H54 (cell line): ENCODE data around the gene CKMT1B.
"Not testable (repeated sequence)": the region's sequence is repeated elsewhere in the genome, so short reads cannot be mapped to it uniquely, and the experiment has no call there.

Experiments
- DNase-seq: peaks from one replicate; pipeline ENCODE4 v3.0.0; 2011; ENCODE audit warnings: low spot score, mixed read lengths; ENCODE audit not compliant: insufficient read length
- FAIRE-seq: peaks from 3 replicates; lab custom pipeline; 2011; peaks lifted over from hg19 to GRCh38; lab: Jason Lieb, UNC
- POLR2A ChIP-seq: IDR thresholded peaks from 2 replicates; pipeline ENCODE4 v1.6.1; 2011; ENCODE audit warnings: low read depth, mild to moderate bottlenecking, low read length

The CKMT1B gene

DNA sequence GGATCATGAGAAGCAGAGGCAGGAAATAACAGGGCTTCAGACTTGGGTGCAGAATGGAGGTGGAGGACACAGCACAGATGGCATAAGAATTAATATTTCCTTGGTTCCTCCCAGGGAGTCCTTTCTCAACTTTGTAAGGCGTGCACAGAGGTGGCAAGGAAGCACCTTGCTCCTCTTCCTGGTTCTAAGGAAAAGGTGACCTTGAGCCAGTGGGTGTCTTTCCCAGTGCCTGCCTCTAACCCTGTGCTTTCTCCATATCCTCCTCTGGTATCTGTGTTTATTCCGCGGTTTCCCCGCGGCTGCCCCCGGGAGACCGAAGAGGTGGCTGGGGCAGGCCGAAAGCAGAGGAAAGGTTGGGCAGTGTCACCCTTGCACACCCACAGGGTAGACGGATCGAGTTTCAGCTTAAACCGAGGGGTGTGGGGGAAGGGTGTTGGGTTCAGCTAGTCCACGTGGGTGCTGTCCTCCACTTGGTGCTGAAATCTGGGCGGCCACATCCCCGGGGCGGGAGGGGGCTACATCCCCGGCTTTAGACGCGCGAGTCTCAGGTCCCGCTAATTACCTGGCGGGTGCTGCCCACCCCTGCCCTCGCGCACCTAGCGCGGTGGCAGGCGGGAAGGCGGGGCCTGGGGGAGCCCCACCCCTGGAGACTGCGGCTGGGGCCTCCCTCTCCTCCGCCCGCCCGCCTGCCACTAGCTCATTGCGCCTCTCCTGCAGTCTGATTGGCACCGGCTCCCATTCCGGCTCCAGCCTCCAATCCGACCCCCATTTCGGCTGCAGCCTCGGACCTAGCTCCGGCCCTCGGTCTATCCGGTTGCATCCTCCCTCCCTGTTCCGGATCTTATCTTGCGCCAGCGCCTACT is at the start of gene CKMT1B:
CKMT1B (plus strand) TSS at position 700 of the 863 bp plus-strand sequence. CDS start 192 bp downstream, outside the sequence.
- not testable (repeated sequence) for FAIRE-seq, DNase-seq

- no peak for TF ChIP-seq POLR2A
- DNase-seq: no peak
- FAIRE-seq: no peak
Observed at GRCh38 chr15:43544266-43544665, 49.6 kb upstream of the CKMT1B start.

DNA sequence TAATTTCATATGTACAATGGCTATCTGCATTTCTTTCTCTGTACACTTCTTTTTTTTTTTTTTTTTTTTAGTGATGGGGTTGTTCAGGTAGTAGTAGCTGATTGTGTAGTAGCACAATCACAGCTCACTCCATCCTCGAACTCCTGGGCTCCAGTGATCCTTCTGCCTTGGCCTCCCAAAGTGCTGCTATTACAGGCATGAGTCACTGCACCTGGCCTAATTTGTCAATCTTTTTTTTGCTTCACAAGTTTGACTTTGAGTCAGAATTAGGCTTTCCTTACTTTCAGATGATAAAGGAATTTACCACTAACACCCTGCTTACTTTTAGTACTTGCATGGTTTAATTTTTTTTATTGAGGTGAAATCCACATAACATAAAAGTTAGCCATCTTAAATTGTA is 48.4 kb upstream of the CKMT1B start:
- no peak for TF ChIP-seq POLR2A
- FAIRE-seq: peak; percentile 52
- DNase-seq: no peak

DNA sequence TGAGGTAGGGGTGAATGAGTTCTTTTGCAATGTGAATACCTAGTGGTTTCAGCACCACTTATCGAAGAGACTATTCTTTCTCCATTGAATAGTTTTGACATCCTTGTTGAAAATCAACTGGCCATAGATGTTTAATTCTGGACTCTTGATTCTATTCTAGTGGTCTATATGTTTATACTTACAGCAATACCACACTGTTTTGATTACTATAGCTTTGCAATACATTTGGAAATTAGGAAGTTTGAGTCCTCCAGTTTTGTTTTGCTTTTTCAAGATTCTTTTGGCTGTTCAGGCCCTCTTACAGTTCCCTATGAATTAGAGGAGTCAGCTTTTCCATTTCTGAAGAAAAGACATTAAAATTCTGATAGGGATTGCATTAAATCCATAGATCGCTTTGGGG is 46.3 kb upstream of the CKMT1B start:
- FAIRE-seq: no peak
- no peak for DNase-seq
- TF ChIP-seq POLR2A: no peak

DNA sequence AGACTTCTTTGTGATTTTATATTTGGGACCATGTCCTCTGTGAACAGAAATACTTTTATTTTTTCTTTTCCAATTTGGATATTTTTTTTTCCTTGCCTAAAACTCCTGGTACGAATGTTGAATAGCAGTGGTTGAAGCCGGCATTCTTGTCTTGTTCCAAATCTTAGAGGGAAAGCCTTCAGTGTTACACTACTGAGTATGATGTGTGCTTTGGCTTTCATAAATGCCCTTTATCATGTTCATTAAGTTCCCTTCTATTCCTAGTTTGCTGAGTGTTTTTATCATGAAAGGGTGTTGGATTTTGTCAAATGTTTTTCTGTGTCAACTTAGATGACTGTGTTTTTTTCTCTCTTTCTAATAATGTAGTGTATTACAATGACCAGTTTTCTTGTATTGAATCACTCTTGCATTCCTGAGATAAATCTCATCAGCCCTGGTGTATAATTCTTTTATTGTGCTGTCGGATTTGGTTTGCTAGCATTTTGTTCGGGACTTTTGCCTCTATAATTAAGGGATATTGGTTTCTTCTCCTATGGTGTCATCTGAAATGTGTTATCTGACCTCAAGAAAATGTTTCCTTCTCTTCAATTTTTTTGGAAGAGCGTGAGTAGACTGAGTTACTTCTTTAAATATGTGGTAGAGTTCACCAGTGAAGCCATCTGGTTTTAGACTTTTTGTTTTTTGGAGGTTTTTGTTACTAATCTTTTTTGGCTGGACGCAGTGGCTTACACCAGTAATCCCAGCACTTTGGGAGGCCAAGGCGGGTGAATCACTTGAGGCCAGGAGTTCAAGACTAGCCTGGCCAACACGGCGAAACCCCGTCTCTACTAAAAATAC is 43.1 kb upstream of the CKMT1B start:
- TF ChIP-seq POLR2A: no peak
- DNase-seq: no peak
- peak; percentile 76 for FAIRE-seq

- no peak for TF ChIP-seq POLR2A
- FAIRE-seq (no peak), DNase-seq (no peak)
Observed at GRCh38 chr15:43552256-43552655, 41.6 kb upstream of the CKMT1B start.

DNA sequence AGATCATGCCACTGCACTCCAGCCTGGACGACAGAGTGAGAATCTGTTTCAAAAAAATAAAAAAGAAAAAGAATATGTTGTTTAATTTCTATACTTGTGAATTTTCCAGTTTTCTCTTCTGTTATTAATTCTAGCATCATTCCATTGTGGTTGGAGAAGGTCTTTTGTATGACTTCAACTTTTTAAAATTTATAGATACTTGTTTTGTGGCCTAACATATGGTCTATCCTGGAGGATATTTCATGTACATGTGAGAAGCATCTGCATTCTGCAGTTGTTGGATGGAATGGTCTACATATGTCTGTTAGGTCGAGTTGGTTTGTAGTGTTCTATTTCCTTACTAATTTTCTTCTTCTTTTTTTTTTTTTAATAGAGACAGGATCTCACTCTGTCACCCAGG is 40.8 kb upstream of the CKMT1B start:
- FAIRE-seq: no peak
- DNase-seq: no peak
- no peak for TF ChIP-seq POLR2A

DNA sequence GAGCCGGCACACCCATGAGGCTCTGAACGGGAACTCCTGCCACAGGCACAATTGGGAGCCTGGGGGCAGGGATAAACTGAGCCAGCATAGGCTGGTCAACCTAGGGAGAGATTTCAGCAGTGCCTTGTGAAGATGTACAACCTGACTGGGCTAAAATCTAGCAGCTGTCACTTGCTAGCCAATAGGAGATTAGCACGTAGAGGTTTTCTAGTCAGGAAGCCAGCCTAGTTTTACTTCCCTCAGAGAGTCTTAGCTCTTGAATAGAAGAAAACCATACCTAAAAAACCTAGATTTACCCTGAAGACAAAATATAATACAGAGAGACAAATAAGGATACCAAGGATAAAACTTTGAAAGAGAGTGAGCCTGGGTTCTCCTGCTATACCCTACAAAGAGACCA is 31.1 kb upstream of the CKMT1B start:
- not testable (repeated sequence) for FAIRE-seq, DNase-seq

DNA sequence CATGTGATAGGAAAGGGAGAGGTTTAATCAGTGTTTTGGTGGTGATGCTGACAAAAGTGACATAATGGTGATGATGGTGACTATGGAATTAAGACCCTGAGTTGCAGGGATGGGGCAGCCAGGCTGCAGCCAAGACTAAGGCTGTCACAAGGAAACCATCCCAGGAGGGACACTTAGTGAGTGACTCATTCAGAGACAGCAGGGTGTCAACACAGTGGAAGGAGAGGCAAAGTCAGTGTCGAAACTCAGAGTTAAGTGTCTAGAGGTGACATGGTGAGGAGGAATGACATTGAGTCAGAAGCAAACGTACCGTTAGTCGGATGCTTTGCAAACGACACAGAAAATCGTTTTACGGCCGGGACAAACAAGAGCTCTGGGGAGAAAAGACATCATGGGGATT is 30.0 kb upstream of the CKMT1B start:
- FAIRE-seq, DNase-seq: not testable (repeated sequence)

GRCh38 chr15:43566615-43567014 is 27.2 kb upstream of the CKMT1B start:
- not testable (repeated sequence) for FAIRE-seq, DNase-seq

- not testable (repeated sequence) for FAIRE-seq
Observed at GRCh38 chr15:43574607-43575006, 19.2 kb upstream of the CKMT1B start.

DNA sequence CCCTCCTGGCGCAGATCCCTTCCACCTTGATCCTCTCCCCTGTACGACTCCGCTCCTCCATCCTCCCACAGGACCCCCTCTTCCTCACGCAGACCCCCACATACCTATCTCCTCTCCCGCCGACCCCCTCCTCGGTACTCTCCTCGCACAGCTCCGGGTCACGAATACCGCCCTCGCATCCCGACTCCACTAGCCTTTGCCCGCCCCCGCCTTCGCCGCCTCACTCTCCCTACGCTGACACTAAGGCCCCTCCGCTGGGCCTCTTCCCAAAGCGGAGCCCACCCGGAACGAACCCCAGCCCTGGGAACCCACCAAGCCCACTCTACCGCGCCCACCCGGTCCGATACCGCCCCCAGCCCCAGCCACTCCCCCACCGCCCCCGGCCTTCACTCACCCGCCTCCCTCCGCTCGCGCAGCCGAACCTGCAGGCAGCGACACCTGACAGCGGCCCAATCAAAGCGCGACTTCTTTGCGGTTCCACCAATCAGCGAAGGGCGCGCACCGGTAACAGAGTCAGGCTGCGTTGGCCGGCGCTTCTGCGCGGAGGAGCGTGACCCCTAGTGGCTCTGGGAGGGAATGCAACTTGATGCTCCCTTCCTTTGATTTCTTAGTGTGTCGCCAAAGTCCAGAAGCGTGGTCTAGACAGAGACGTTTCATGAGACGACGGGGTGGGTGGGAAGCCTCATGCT is 3.9 kb upstream of the CKMT1B start, which contains the start of gene PPIP5K1:
PPIP5K1 (minus strand) TSS at position 431 of the 689 bp plus-strand sequence. CDS start 5,704 bp downstream, outside the sequence.
- DNase-seq: not testable (repeated sequence)
- peak; percentile 95 for FAIRE-seq

More at GRCh38 chr15:43574607-43575006, 19.2 kb upstream of the CKMT1B start:
- not testable (repeated sequence) for DNase-seq

- DNase-seq, FAIRE-seq: not testable (repeated sequence)
Observed at GRCh38 chr15:43592841-43593240, 986 bp upstream of the CKMT1B start.

GRCh38 chr15:43599131-43599530 is 5.3 kb downstream of the CKMT1B start:
- not testable (repeated sequence) for DNase-seq, FAIRE-seq

GRCh38 chr15:43600200-43600599 is 6.4 kb downstream of the CKMT1B start:
- FAIRE-seq, DNase-seq: not testable (repeated sequence)

DNA sequence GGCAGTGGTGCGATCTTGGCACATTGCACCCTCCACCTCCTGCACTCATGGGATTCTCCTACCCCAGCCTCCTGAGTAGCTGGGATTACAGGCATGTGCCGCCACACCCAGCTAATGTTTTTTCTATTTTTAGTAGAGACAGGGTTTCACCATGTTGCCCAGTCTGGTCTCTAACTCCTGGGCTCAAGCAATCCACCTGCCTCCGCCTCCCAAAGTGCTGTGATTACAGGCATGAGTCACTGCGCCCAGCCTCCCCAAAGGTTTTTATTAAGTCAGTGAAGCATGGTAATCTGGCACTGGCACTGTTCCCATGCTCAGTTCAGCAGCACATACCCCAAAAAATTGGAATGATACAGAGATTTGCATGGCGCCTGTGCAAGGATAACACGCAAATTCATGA is 8.4 kb downstream of the CKMT1B start:
- DNase-seq: peak; percentile 23
- FAIRE-seq: not testable (repeated sequence)

DNA sequence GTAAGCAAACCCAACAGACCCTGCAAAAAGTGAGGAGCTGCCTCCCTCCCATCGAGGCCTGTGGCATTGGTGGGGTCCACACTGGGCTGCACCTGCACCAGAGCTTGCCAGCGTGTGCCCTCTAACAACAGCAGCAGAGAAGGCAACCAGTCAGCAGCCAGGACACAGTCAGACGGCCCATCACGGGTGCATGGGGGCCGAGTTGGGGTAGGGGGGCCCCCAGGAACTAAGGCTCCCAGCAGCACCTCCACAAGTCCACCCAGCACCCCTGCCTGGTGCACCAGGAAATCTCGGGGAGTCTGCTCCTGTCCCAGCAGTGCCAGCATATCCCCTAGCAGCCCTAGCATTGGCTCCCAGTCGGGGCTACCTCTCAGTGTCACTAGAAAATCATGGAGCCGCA is 23.9 kb downstream of the CKMT1B start:
- not testable (repeated sequence) for DNase-seq, FAIRE-seq

DNA sequence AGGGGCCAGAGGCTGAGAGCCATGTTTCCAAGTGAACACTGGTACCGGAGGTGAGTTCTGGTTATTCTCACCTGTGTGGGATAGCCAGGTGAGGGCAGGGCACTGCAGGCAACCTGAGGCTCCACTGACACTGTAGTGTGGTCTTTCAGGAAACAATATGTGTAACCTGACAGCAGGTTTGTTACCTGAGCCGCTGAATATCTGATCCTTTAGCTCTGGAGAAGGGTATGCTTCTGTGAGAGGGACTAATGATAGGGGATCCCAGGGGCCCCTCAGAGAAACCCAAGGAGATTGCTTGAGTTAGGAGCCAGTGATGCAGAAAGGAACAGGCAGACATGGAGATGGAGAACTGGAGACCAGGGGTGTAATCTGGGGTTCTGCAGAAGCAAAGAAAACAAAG is 24.9 kb downstream of the CKMT1B start, which contains the start of gene STRC:
STRC (minus strand) TSS at position 101 of the 400 bp plus-strand sequence; CDS start at position 23, 78 bp downstream.
- FAIRE-seq, DNase-seq: not testable (repeated sequence)
